ENCODE data around the gene SBF2. TPM values are rescaled to one million over a fixed set of nuclear protein-coding genes. Genes with fewer than 3 reads are reported as not detected.

Gene SBF2
- total RNA-seq, 1 donor from 2014 or later, result 24.0 TPM

- no peak for DNase-seq (ENCODE audit: low read depth)
- H3K27me3 ChIP-seq (ENCODE audit: control insufficient read depth, insufficient read depth, low read length), result no peaks in the 10 kb centered on the region
- H3K4me3 ChIP-seq (ENCODE audit: low read depth, low read length), result no peak overlapping the region
- TF ChIP-seq, protein P1, sequence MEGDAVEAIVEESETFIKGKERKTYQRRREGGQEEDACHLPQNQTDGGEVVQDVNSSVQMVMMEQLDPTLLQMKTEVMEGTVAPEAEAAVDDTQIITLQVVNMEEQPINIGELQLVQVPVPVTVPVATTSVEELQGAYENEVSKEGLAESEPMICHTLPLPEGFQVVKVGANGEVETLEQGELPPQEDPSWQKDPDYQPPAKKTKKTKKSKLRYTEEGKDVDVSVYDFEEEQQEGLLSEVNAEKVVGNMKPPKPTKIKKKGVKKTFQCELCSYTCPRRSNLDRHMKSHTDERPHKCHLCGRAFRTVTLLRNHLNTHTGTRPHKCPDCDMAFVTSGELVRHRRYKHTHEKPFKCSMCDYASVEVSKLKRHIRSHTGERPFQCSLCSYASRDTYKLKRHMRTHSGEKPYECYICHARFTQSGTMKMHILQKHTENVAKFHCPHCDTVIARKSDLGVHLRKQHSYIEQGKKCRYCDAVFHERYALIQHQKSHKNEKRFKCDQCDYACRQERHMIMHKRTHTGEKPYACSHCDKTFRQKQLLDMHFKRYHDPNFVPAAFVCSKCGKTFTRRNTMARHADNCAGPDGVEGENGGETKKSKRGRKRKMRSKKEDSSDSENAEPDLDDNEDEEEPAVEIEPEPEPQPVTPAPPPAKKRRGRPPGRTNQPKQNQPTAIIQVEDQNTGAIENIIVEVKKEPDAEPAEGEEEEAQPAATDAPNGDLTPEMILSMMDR (IDR thresholded peaks at IDR 0.05; ENCODE audit: insufficient read depth, low read length, severe bottlenecking), result no peak
- FAIRE-seq, result no peak
- no peaks in the 10 kb centered on the region for H3K36me3 ChIP-seq (ENCODE audit: control insufficient read depth, insufficient read depth, low read length)
These were observed 496.7 kb downstream of the SBF2 start for GRCh38 chr11:9797300-9797699.

GRCh38 chr11:9796854-9797253 is 497.2 kb downstream of the SBF2 start:
- no peak for FAIRE-seq
- TF ChIP-seq, protein P1 (IDR thresholded peaks at IDR 0.05; ENCODE audit: insufficient read depth, low read length, severe bottlenecking), result no peak

GRCh38 chr11:9796266-9796665 is 497.8 kb downstream of the SBF2 start:
- H3K36me3 ChIP-seq (ENCODE audit: control insufficient read depth, insufficient read depth, low read length), result no peaks in the 10 kb centered on the region
- TF ChIP-seq, protein P1 (IDR thresholded peaks at IDR 0.05; ENCODE audit: insufficient read depth, low read length, severe bottlenecking), result no peak
- no peaks in the 10 kb centered on the region for H3K27me3 ChIP-seq (ENCODE audit: control insufficient read depth, insufficient read depth, low read length)
- H3K4me3 ChIP-seq (ENCODE audit: low read depth, low read length), result no peak overlapping the region
- FAIRE-seq (no peak), DNase-seq (ENCODE audit: low read depth) (no peak)

More at GRCh38 chr11:9796854-9797253, 497.2 kb downstream of the SBF2 start:
- Histone ChIP-seq H3K36me3 (ENCODE audit: control insufficient read depth, insufficient read depth, low read length) (no peaks in the 10 kb centered on the region), H3K27me3 (ENCODE audit: control insufficient read depth, insufficient read depth, low read length) (no peaks in the 10 kb centered on the region), H3K4me3 (ENCODE audit: low read depth, low read length) (no peak overlapping the region)
- no peak for DNase-seq (ENCODE audit: low read depth)

DNA sequence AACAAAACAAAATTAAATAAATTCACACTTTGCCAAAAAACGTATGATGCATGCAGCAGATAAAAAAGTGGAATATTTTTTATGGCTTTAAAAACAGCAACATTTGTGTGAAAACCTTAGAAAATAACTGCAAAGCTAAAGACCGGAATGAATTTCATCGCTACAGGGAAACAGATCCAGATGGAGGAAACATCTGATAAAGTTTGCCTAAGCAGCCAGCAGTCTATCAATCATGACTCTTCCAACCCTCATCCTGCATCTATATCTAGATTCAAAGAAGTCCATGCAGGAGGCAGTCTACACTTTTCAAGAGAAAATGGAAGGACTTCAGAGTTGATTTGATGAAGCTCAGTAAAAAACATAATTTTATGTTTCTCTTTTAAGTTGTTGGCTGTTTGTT is 503.3 kb downstream of the SBF2 start:
- TF ChIP-seq, protein P1 (IDR thresholded peaks at IDR 0.05; ENCODE audit: insufficient read depth, low read length, severe bottlenecking), result no peak
- FAIRE-seq, result no peak

GRCh38 chr11:9789910-9790309 is 504.1 kb downstream of the SBF2 start:
- TF ChIP-seq, protein P1 (IDR thresholded peaks at IDR 0.05; ENCODE audit: insufficient read depth, low read length, severe bottlenecking), result no peak
- no peaks in the 10 kb centered on the region for H3K27me3 ChIP-seq (ENCODE audit: control insufficient read depth, insufficient read depth, low read length)
- H3K36me3 ChIP-seq (ENCODE audit: control insufficient read depth, insufficient read depth, low read length), result peaks cover 9% of the 10 kb centered on the region
- H3K4me3 ChIP-seq (ENCODE audit: low read depth, low read length), result no peak overlapping the region
- FAIRE-seq, result no peak
- no peak for DNase-seq (ENCODE audit: low read depth)

More for the DNA sequence above, 503.3 kb downstream of the SBF2 start:
- Histone ChIP-seq H3K27me3 (ENCODE audit: control insufficient read depth, insufficient read depth, low read length) (no peaks in the 10 kb centered on the region), H3K4me3 (ENCODE audit: low read depth, low read length) (no peak overlapping the region), H3K36me3 (ENCODE audit: control insufficient read depth, insufficient read depth, low read length) (peaks cover 9% of the 10 kb centered on the region)
- DNase-seq (ENCODE audit: low read depth), result no peak

- no peak for DNase-seq (ENCODE audit: low read depth)
- no peaks in the 10 kb centered on the region for H3K27me3 ChIP-seq (ENCODE audit: control insufficient read depth, insufficient read depth, low read length)
- FAIRE-seq, result no peak
- no peak overlapping the region for H3K4me3 ChIP-seq (ENCODE audit: low read depth, low read length)
- TF ChIP-seq, protein P1 (IDR thresholded peaks at IDR 0.05; ENCODE audit: insufficient read depth, low read length, severe bottlenecking), result no peak
- peaks cover 11% of the 10 kb centered on the region for H3K36me3 ChIP-seq (ENCODE audit: control insufficient read depth, insufficient read depth, low read length)
These were observed 506.0 kb downstream of the SBF2 start for GRCh38 chr11:9787981-9788521.

Data from bronchial epithelial cell (primary cell).